Erythroblast (primary cell): Measurements from ENCODE around the gene AMY2B.
A peak's percentile ranks its signal among the peaks of the same experiment; 100 is the strongest.
"Not testable (repeated sequence)": the region's sequence is repeated elsewhere in the genome, so short reads cannot be mapped to it uniquely, and the experiment has no call there.

ENCODE experiments used
- DNase-seq, 2 experiments: peaks; one replicate each; lab custom pipeline; 2025; lab: John Stamatoyannopoulos, UW
- GATA1 ChIP-seq: IDR thresholded peaks from 2 replicates; pipeline ENCODE4 v1.6.1; 2011; ENCODE audit warnings: low read depth, mild to moderate bottlenecking, control low read depth, low read length, moderate library complexity
- POLR2A ChIP-seq: IDR thresholded peaks from 2 replicates; pipeline ENCODE4 v1.6.1; 2011; ENCODE audit warnings: mild to moderate bottlenecking, low read length

The AMY2B gene

GRCh38 chr1:103571289-103571688, at the start of gene AMY2B:
Gene AMY2B (plus strand): TSS chr1:103571589. CDS start chr1:103571603, 14 bp downstream.
- not testable (repeated sequence) for DNase-seq

- no peak for TF ChIP-seq GATA1
- no peak for TF ChIP-seq POLR2A
These were observed 48.0 kb upstream of the AMY2B start for GRCh38 chr1:103523346-103523745.

GRCh38 chr1:103525114-103525606, 46.2 kb upstream of the AMY2B start:
- peak in 1 of 2 experiments; percentile 83 for DNase-seq
- no peak for TF ChIP-seq POLR2A
- no peak for TF ChIP-seq GATA1

More at GRCh38 chr1:103523346-103523745, 48.0 kb upstream of the AMY2B start:
- DNase-seq, result no peak

- peak; percentile 88 to 96 for DNase-seq
- TF ChIP-seq POLR2A, result peak; percentile 71
- no peak for TF ChIP-seq GATA1
These were observed 45.5 kb upstream of the AMY2B start, which contains the start of gene RNPC3 for GRCh38 chr1:103525607-103526507. Gene RNPC3 (plus strand): TSS chr1:103525699. CDS start chr1:103526071, 372 bp downstream.

GRCh38 chr1:103527331-103527730, 44.1 kb upstream of the AMY2B start:
- TF ChIP-seq GATA1, result no peak
- TF ChIP-seq POLR2A, result no peak
- no peak for DNase-seq

GRCh38 chr1:103529746-103530145, 41.6 kb upstream of the AMY2B start:
- no peak for TF ChIP-seq POLR2A
- no peak for TF ChIP-seq GATA1
- peak; percentile 48 to 52 for DNase-seq

- no peak for TF ChIP-seq POLR2A
- TF ChIP-seq GATA1, result no peak
- DNase-seq, result no peak
These were observed 33.2 kb upstream of the AMY2B start for GRCh38 chr1:103538226-103538625.

GRCh38 chr1:103541431-103541830, 30.0 kb upstream of the AMY2B start:
- TF ChIP-seq GATA1, result no peak
- TF ChIP-seq POLR2A, result no peak
- DNase-seq, result no peak

- no peak for DNase-seq
- TF ChIP-seq GATA1 (no peak), POLR2A (no peak)
These were observed 24.9 kb upstream of the AMY2B start for GRCh38 chr1:103546496-103546895.

- no peak for TF ChIP-seq POLR2A
- TF ChIP-seq GATA1, result no peak
These were observed 23.5 kb upstream of the AMY2B start for GRCh38 chr1:103547840-103548239.

GRCh38 chr1:103560427-103560826, 11.0 kb upstream of the AMY2B start:
- DNase-seq, result no peak
- TF ChIP-seq GATA1, result no peak
- TF ChIP-seq POLR2A, result no peak

More at GRCh38 chr1:103547840-103548239, 23.5 kb upstream of the AMY2B start:
- no peak for DNase-seq

- DNase-seq, result not testable (repeated sequence)
These were observed 10.3 kb upstream of the AMY2B start for GRCh38 chr1:103561124-103561523.

GRCh38 chr1:103561643-103562395, 9.6 kb upstream of the AMY2B start:
- no peak for TF ChIP-seq POLR2A
- no peak for TF ChIP-seq GATA1

GRCh38 chr1:103563056-103563455, 8.3 kb upstream of the AMY2B start:
- TF ChIP-seq POLR2A (no peak), GATA1 (no peak)
- DNase-seq, result no peak

More at GRCh38 chr1:103561643-103562395, 9.6 kb upstream of the AMY2B start:
- no peak for DNase-seq

GRCh38 chr1:103569493-103569892, 1.9 kb upstream of the AMY2B start:
- DNase-seq, result no peak
- TF ChIP-seq GATA1 (no peak), POLR2A (no peak)
